Measurements from ENCODE around the gene PCNX1.

DNA sequence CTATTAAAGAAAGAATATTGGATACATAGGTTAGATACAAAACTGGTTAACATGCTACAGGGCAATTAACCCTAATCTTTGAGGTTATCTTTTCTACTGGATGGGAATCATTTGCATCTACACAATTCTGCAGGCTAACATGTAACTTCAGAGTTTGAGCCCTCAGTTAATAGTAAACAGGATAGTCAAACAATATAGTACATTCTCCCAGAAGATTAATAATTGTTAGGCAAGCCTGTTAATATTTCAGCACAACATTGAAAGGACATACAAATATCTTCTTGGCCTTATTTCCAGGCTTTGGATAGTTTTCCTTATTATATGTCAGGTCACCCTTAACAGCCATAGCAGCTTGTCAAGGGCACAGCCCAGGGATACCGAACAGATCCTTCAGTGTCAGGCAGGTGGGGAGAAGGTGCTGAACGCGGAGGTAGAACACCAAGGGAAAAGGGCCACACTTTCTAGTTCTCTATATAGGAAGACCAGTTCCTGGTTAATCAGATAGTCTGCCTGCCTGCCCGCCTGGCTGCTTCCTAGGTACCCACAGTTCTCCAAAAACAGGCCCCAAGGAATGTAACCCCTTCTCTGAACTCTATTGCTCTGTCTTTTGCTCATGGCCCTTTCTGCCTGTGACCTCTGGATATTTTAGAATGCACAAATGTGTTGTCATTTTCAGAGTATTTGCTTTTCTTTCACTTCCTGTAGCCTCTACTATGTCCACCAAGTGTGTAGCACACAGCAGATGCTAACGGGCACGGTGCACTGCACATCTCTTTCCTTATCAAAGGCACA is 256.0 kb downstream of the PCNX1 start:
- TF ChIP-seq, protein P1, sequence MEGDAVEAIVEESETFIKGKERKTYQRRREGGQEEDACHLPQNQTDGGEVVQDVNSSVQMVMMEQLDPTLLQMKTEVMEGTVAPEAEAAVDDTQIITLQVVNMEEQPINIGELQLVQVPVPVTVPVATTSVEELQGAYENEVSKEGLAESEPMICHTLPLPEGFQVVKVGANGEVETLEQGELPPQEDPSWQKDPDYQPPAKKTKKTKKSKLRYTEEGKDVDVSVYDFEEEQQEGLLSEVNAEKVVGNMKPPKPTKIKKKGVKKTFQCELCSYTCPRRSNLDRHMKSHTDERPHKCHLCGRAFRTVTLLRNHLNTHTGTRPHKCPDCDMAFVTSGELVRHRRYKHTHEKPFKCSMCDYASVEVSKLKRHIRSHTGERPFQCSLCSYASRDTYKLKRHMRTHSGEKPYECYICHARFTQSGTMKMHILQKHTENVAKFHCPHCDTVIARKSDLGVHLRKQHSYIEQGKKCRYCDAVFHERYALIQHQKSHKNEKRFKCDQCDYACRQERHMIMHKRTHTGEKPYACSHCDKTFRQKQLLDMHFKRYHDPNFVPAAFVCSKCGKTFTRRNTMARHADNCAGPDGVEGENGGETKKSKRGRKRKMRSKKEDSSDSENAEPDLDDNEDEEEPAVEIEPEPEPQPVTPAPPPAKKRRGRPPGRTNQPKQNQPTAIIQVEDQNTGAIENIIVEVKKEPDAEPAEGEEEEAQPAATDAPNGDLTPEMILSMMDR (conservative IDR thresholded peaks at IDR 0.05 in 1 of 2, IDR thresholded peaks at IDR 0.05 in 1 of 2; ENCODE audit: low read depth in 1 of 2, low read length in 2 of 2) = no peak
- TF ChIP-seq EZH2 (IDR thresholded peaks at IDR 0.05; ENCODE audit: low read length, missing control alignments) = no peak
